SJCRH30 (cell line): Measurements from ENCODE around the gene ABCC6. TPM values are rescaled to one million over a fixed set of nuclear protein-coding genes. Genes with fewer than 3 reads are reported as not detected.
"Not testable (repeated sequence)": the region's sequence is repeated elsewhere in the genome, so short reads cannot be mapped to it uniquely, and the experiment has no call there.

Source experiments
- DNase-seq, 2 experiments: peaks; one replicate each; pipeline ENCODE4 v3.0.0-alpha.2; 2015 to 2020
- H3K27ac ChIP-seq: fragments of 250-450 bp; sonication (Bioruptor Pico); 2 replicates; pipeline ENCODE4 v1.5.1; 2020; ENCODE audit warnings: mild to moderate bottlenecking, moderate library complexity
- H3K27me3 ChIP-seq: fragments of 250-450 bp; sonication (Bioruptor Pico); 2 replicates; pipeline ENCODE4 v1.5.1; 2020; ENCODE audit warnings: mild to moderate bottlenecking, moderate library complexity
- H3K36me3 ChIP-seq: fragments of 250-450 bp; sonication (Bioruptor Pico); 2 replicates; pipeline ENCODE4 v1.5.1; 2020; ENCODE audit warnings: mild to moderate bottlenecking, moderate library complexity
- H3K4me1 ChIP-seq: fragments of 250-450 bp; sonication (Bioruptor Pico); 2 replicates; pipeline ENCODE4 v1.5.1; 2020; ENCODE audit warnings: mild to moderate bottlenecking, moderate library complexity
- H3K4me3 ChIP-seq: fragments of 250-450 bp; sonication (Bioruptor Pico); 2 replicates; pipeline ENCODE4 v1.5.1; 2020; ENCODE audit warnings: mild to moderate bottlenecking, moderate library complexity
- H3K9me3 ChIP-seq: fragments of 250-450 bp; sonication (Bioruptor Pico); replicated peaks from 2 replicates; pipeline ENCODE4 v1.5.1; 2020; ENCODE audit warnings: mild to moderate bottlenecking, moderate library complexity
- total RNA-seq: library from RNA; depleted of rRNA; stranded (reverse); fragments of >200 nt; shearing (Covaris generic); gene quantifications from 2 replicates; pipeline ENCODE4 v1.2.3, GENCODE V29; 2014

Gene ABCC6
- total RNA-seq, 1 experiment from 2014 or later: 1.5 TPM

GRCh38 chr16:16185095-16185494, 38.2 kb downstream of the ABCC6 start:
- H3K27me3 ChIP-seq: no peaks in the 10 kb centered on the region
- no peaks in the 10 kb centered on the region for H3K36me3 ChIP-seq
- no peak for DNase-seq
- H3K9me3 ChIP-seq: no peaks in the 10 kb centered on the region
- no peaks in the 10 kb centered on the region for H3K4me1 ChIP-seq
- no peak overlapping the region for H3K27ac ChIP-seq
- no peak overlapping the region for H3K4me3 ChIP-seq

GRCh38 chr16:16184594-16184993, 38.7 kb downstream of the ABCC6 start:
- no peaks in the 10 kb centered on the region for H3K27me3 ChIP-seq
- H3K4me3 ChIP-seq: no peak overlapping the region
- H3K9me3 ChIP-seq: no peaks in the 10 kb centered on the region
- no peak for DNase-seq
- H3K4me1 ChIP-seq: no peaks in the 10 kb centered on the region
- no peaks in the 10 kb centered on the region for H3K36me3 ChIP-seq
- no peak overlapping the region for H3K27ac ChIP-seq

GRCh38 chr16:16183562-16183961, 39.7 kb downstream of the ABCC6 start:
- H3K36me3 ChIP-seq: no peaks in the 10 kb centered on the region
- no peaks in the 10 kb centered on the region for H3K4me1 ChIP-seq
- no peak overlapping the region for H3K27ac ChIP-seq
- H3K4me3 ChIP-seq: no peak overlapping the region
- no peak for DNase-seq
- no peaks in the 10 kb centered on the region for H3K27me3 ChIP-seq
- H3K9me3 ChIP-seq: no peaks in the 10 kb centered on the region

GRCh38 chr16:16182918-16183317, 40.4 kb downstream of the ABCC6 start:
- Histone ChIP-seq H3K36me3 (no peaks in the 10 kb centered on the region), H3K4me3 (no peak overlapping the region), H3K9me3 (no peaks in the 10 kb centered on the region), H3K27ac (no peak overlapping the region), H3K27me3 (no peaks in the 10 kb centered on the region), H3K4me1 (no peaks in the 10 kb centered on the region)
- no peak for DNase-seq

- not testable (repeated sequence) for H3K27ac ChIP-seq, H3K9me3 ChIP-seq, DNase-seq, H3K36me3 ChIP-seq, H3K4me3 ChIP-seq, H3K27me3 ChIP-seq, H3K4me1 ChIP-seq
These were observed 41.5 kb downstream of the ABCC6 start for GRCh38 chr16:16181748-16182147.

GRCh38 chr16:16178455-16179162, 44.7 kb downstream of the ABCC6 start:
- Histone ChIP-seq H3K27me3 (no peaks in the 10 kb centered on the region), H3K9me3 (no peaks in the 10 kb centered on the region; the same call in 1 of the 2 replicates)

GRCh38 chr16:16176328-16176727, 47.0 kb downstream of the ABCC6 start:
- Histone ChIP-seq H3K4me3 (no peak overlapping the region), H3K4me1 (no peaks in the 10 kb centered on the region), H3K27me3 (no peaks in the 10 kb centered on the region), H3K9me3 (no peaks in the 10 kb centered on the region; the same call in 1 of the 2 replicates), H3K27ac (no peak overlapping the region), H3K36me3 (no peaks in the 10 kb centered on the region)
- no peak for DNase-seq

More at GRCh38 chr16:16178455-16179162, 44.7 kb downstream of the ABCC6 start:
- H3K36me3 ChIP-seq: no peaks in the 10 kb centered on the region
- no peaks in the 10 kb centered on the region for H3K4me1 ChIP-seq
- no peak overlapping the region for H3K27ac ChIP-seq
- H3K4me3 ChIP-seq: no peak overlapping the region
- DNase-seq: no peak

GRCh38 chr16:16175296-16175695, 48.0 kb downstream of the ABCC6 start:
- Histone ChIP-seq H3K27ac (no peak overlapping the region), H3K9me3 (no peaks in the 10 kb centered on the region; the same call in 1 of the 2 replicates), H3K36me3 (no peaks in the 10 kb centered on the region), H3K4me3 (no peak overlapping the region), H3K27me3 (no peaks in the 10 kb centered on the region), H3K4me1 (no peaks in the 10 kb centered on the region)
- DNase-seq: no peak

- no peak overlapping the region for H3K27ac ChIP-seq
- H3K36me3 ChIP-seq: no peaks in the 10 kb centered on the region
- no peaks in the 10 kb centered on the region for H3K4me1 ChIP-seq
- no peak overlapping the region for H3K4me3 ChIP-seq
- no peak for DNase-seq
- H3K9me3 ChIP-seq: no peaks in the 10 kb centered on the region; the same call in 1 of the 2 replicates
- no peaks in the 10 kb centered on the region for H3K27me3 ChIP-seq
These were observed 50.3 kb downstream of the ABCC6 start for GRCh38 chr16:16172991-16173390.

- Histone ChIP-seq H3K27me3 (no peaks in the 10 kb centered on the region), H3K9me3 (no peaks in the 10 kb centered on the region; the same call in 1 of the 2 replicates), H3K4me1 (no peaks in the 10 kb centered on the region), H3K36me3 (no peaks in the 10 kb centered on the region), H3K27ac (no peak overlapping the region), H3K4me3 (no peak overlapping the region)
- DNase-seq: no peak
These were observed 51.9 kb downstream of the ABCC6 start for GRCh38 chr16:16171332-16171919.

- DNase-seq: no peak
These were observed 53.7 kb downstream of the ABCC6 start for GRCh38 chr16:16169615-16170014.

GRCh38 chr16:16168431-16168830, 54.9 kb downstream of the ABCC6 start:
- Histone ChIP-seq H3K4me3 (no peak overlapping the region), H3K4me1 (no peaks in the 10 kb centered on the region), H3K36me3 (no peaks in the 10 kb centered on the region), H3K27me3 (no peaks in the 10 kb centered on the region), H3K27ac (no peak overlapping the region), H3K9me3 (no peaks in the 10 kb centered on the region)
- DNase-seq: no peak

More at GRCh38 chr16:16169615-16170014, 53.7 kb downstream of the ABCC6 start:
- H3K4me1 ChIP-seq: no peaks in the 10 kb centered on the region
- H3K4me3 ChIP-seq: no peak overlapping the region
- no peaks in the 10 kb centered on the region for H3K27me3 ChIP-seq
- H3K27ac ChIP-seq: no peak overlapping the region
- no peaks in the 10 kb centered on the region for H3K9me3 ChIP-seq
- no peaks in the 10 kb centered on the region for H3K36me3 ChIP-seq

- Histone ChIP-seq H3K27me3 (no peaks in the 10 kb centered on the region), H3K27ac (no peak overlapping the region), H3K4me1 (no peaks in the 10 kb centered on the region), H3K4me3 (no peak overlapping the region), H3K36me3 (no peaks in the 10 kb centered on the region), H3K9me3 (no peaks in the 10 kb centered on the region)
- no peak for DNase-seq
These were observed 55.4 kb downstream of the ABCC6 start for GRCh38 chr16:16167927-16168326.

GRCh38 chr16:16166949-16167348, 56.3 kb downstream of the ABCC6 start:
- Histone ChIP-seq H3K36me3 (no peaks in the 10 kb centered on the region), H3K27me3 (no peaks in the 10 kb centered on the region), H3K9me3 (no peaks in the 10 kb centered on the region), H3K4me1 (no peaks in the 10 kb centered on the region), H3K4me3 (no peak overlapping the region), H3K27ac (no peak overlapping the region)
- DNase-seq: no peak

- no peaks in the 10 kb centered on the region for H3K36me3 ChIP-seq
- H3K27ac ChIP-seq: no peak overlapping the region
- no peaks in the 10 kb centered on the region for H3K27me3 ChIP-seq
- H3K4me3 ChIP-seq: no peak overlapping the region
- no peaks in the 10 kb centered on the region for H3K4me1 ChIP-seq
- H3K9me3 ChIP-seq: no peaks in the 10 kb centered on the region
- DNase-seq: no peak
These were observed 57.2 kb downstream of the ABCC6 start for GRCh38 chr16:16166085-16166484.

GRCh38 chr16:16164243-16164642, 59.1 kb downstream of the ABCC6 start:
- Histone ChIP-seq H3K4me3 (no peak overlapping the region), H3K36me3 (no peaks in the 10 kb centered on the region), H3K27me3 (no peaks in the 10 kb centered on the region), H3K27ac (no peak overlapping the region), H3K4me1 (no peaks in the 10 kb centered on the region), H3K9me3 (no peaks in the 10 kb centered on the region)
- DNase-seq: no peak
